Measurements from ENCODE around the gene KCNH5.

- TF ChIP-seq CTCF (IDR thresholded peaks at IDR 0.05): no peak
- no peak for TF ChIP-seq POLR2A (IDR thresholded peaks at IDR 0.05)
Measured at GRCh38 chr14:63030113-63030512, 15.1 kb downstream of the KCNH5 start.

Measured in prostate gland (tissue), 2 donors.